H1 (cell line): ENCODE measurements around the gene COL5A1. TPM values are rescaled to one million over a fixed set of nuclear protein-coding genes. Genes with fewer than 3 reads are reported as not detected.

ENCODE experiments used
- EP300 ChIP-seq, 2 experiments: IDR thresholded peaks; 1 replicate in 1 of 2; 2 replicates in 1 of 2; pipeline ENCODE4 v1.6.1; 2011 to 2012; ENCODE audit warnings: low read depth in 2 of 2, low read length in 2 of 2, mild to moderate bottlenecking in 2 of 2, borderline replicate concordance in 1 of 2, inconsistent platforms in 1 of 2, moderate library complexity in 1 of 2
- polyA plus RNA-seq, 7 experiments: library from polyadenylated mRNA; depleted of rRNA in 3 of 7; stranded (reverse) in 5 of 7; unstranded in 2 of 7; fragments of >200 nt in 5 of 7; fragments of 200-250 nt in 2 of 7; gene quantifications; 1 replicate in 5 of 7; 2 replicates in 1 of 7; 4 replicates in 1 of 7; pipeline versions ENCODE4 v1.2.1 to v1.2.3, GENCODE V29; 2011 to 2013; ENCODE audit warnings: missing spikeins in 2 of 7, mixed read lengths in 2 of 7
- total RNA-seq: library from RNA; stranded (reverse); fragmentation: NEBNext Ultra II Directional; extraction: Animal tissue kit (Norgen Biotek cat#: 25700); gene quantifications from 2 replicates; pipeline ENCODE4 v1.2.1, GENCODE V29; 2021

Gene COL5A1
- total and polyA plus RNA-seq, 2 of the 8 experiments (the other 6 are each of a cell fraction or from before 2014, with no cell fraction given) = 3.8 to 12.0 TPM

- no peak for TF ChIP-seq EP300 (IDR thresholded peaks at IDR 0.05; ENCODE audit: borderline replicate concordance in 1 of 2, low read depth in 2 of 2, low read length in 2 of 2)
Observed at GRCh38 chr9:134726722-134727034, 85.1 kb downstream of the COL5A1 start (continued).
